ENCODE results near the gene CCDC50.

The CCDC50 gene

GRCh38 chr3:191328962-191329653 is at the start of gene CCDC50:
TSS of gene CCDC50 (plus strand) at chr3:191329394. CDS start at chr3:191329675, 281 bp downstream.
- DNase-seq: peak; percentile 90

GRCh38 chr3:191280111-191280510 is 49.1 kb upstream of the CCDC50 start:
- DNase-seq: no peak

GRCh38 chr3:191280882-191281281 is 48.3 kb upstream of the CCDC50 start:
- DNase-seq: no peak

- DNase-seq: no peak
Observed at GRCh38 chr3:191282251-191283185, 46.7 kb upstream of the CCDC50 start.

GRCh38 chr3:191283400-191283799 is 45.8 kb upstream of the CCDC50 start:
- no peak for DNase-seq

GRCh38 chr3:191290311-191291025 is 38.7 kb upstream of the CCDC50 start:
- peak; percentile 26 for DNase-seq

- no peak for DNase-seq
Observed at GRCh38 chr3:191292243-191293015, 36.8 kb upstream of the CCDC50 start.

GRCh38 chr3:191294291-191294690 is 34.9 kb upstream of the CCDC50 start:
- no peak for DNase-seq

- DNase-seq: peak; percentile 70
Observed at GRCh38 chr3:191296041-191296541, 33.1 kb upstream of the CCDC50 start.

- no peak for DNase-seq
Observed at GRCh38 chr3:191298846-191299245, 30.3 kb upstream of the CCDC50 start.

GRCh38 chr3:191300422-191300821 is 28.8 kb upstream of the CCDC50 start:
- no peak for DNase-seq

- DNase-seq: no peak
Observed at GRCh38 chr3:191301017-191301416, 28.2 kb upstream of the CCDC50 start.

- no peak for DNase-seq
Observed at GRCh38 chr3:191301782-191302411, 27.3 kb upstream of the CCDC50 start.

- DNase-seq: no peak
Observed at GRCh38 chr3:191302451-191302850, 26.7 kb upstream of the CCDC50 start.

GRCh38 chr3:191303596-191303995 is 25.6 kb upstream of the CCDC50 start:
- DNase-seq: no peak

GRCh38 chr3:191306428-191306827 is 22.8 kb upstream of the CCDC50 start:
- DNase-seq: no peak

GRCh38 chr3:191307341-191307740 is 21.9 kb upstream of the CCDC50 start:
- DNase-seq: no peak

GRCh38 chr3:191313296-191313695 is 15.9 kb upstream of the CCDC50 start:
- no peak for DNase-seq

- DNase-seq: no peak
Observed at GRCh38 chr3:191314109-191314728, 15.0 kb upstream of the CCDC50 start.

- no peak for DNase-seq
Observed at GRCh38 chr3:191316876-191317603, 12.2 kb upstream of the CCDC50 start.

GRCh38 chr3:191320316-191320715 is 8.9 kb upstream of the CCDC50 start:
- no peak for DNase-seq
